RWPE2 (cell line): ENCODE data around the gene TMEM60.

Source experiments
- ATAC-seq: fragments of 200-7000 bp; cut with Tn5 transposase; 3 replicates; pipeline ENCODE4 v1.9.1; 2021; ENCODE audit warnings: low read depth
- DNase-seq: peaks from one replicate; pipeline ENCODE4 v3.0.0-alpha.2; 2020; ENCODE audit warnings: low spot score
- H3K27ac ChIP-seq: fragments of 450-650 bp; 2 replicates; pipeline ENCODE4 v1.5.1; 2017; ENCODE audit warnings: mild to moderate bottlenecking; ENCODE audit not compliant: poor library complexity, severe bottlenecking
- H3K27me3 ChIP-seq: fragments of 250-450 bp; sonication (Bioruptor Pico); 2 replicates; pipeline ENCODE4 v1.5.1; 2021; ENCODE audit warnings: mild to moderate bottlenecking, moderate library complexity; ENCODE audit not compliant: insufficient read depth, poor library complexity, severe bottlenecking
- H3K36me3 ChIP-seq: fragments of 250-450 bp; sonication (Bioruptor Pico); 2 replicates; pipeline ENCODE4 v1.5.1; 2020; ENCODE audit warnings: low read depth, mild to moderate bottlenecking, moderate library complexity
- H3K4me1 ChIP-seq: fragments of 250-450 bp; sonication (Bioruptor Pico); 2 replicates; pipeline ENCODE4 v1.5.1; 2021; ENCODE audit warnings: mild to moderate bottlenecking, moderate library complexity; ENCODE audit not compliant: insufficient read depth, poor library complexity, severe bottlenecking
- H3K4me3 ChIP-seq: fragments of 250-450 bp; sonication (Bioruptor Pico); 2 replicates; pipeline ENCODE4 v1.5.1; 2021; ENCODE audit warnings: mild to moderate bottlenecking, moderate library complexity; ENCODE audit not compliant: severe bottlenecking
- H3K9me3 ChIP-seq: fragments of 250-450 bp; sonication (Bioruptor Pico); 2 replicates; pipeline ENCODE4 v1.5.1; 2021; ENCODE audit warnings: mild to moderate bottlenecking, moderate library complexity; ENCODE audit not compliant: severe bottlenecking
- CTCF ChIP-seq: fragments of 450-650 bp; IDR thresholded peaks from one replicate; pipeline ENCODE4 v1.5.1; 2017; ENCODE audit warnings: mild to moderate bottlenecking, moderate library complexity; ENCODE audit not compliant: poor library complexity, severe bottlenecking

The TMEM60 gene, protein sequence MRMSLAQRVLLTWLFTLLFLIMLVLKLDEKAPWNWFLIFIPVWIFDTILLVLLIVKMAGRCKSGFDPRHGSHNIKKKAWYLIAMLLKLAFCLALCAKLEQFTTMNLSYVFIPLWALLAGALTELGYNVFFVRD

DNA sequence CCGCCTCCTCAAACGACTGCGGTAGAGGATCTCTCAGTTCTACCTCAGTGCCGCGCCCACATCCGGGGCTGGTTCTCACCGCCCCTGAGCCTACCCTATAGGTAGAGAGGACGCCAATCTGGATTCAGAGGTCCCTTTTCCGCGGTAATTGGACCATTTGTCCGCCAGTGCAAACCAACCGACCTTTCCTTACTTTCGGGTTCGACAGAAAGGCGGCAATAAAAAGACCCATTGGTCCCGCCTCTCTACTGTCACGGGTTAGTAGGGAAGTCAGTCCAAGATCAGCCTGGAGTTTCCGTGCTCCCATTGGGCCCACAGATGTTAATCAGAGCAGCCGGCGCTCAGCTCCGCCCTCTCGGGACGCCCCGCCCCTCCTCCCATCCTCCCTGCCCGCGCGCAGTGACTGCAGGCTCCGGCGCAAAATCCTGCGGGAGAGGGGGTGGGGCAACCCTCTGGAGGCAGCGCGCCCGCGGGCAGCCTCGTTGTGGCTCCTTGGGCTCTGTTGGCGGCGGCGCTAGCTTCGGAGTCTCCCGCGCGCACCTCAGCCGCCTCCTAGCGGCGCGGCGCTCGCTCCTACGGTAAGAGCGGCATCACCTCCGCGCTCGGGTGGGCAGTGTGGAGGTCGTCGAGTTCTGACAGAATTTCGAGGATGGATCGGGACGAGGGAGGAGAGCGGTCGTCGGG lies at the start of gene TMEM60, which contains the start of gene PHTF2:
TSS of gene TMEM60 (minus strand) at position 41 of the 684 bp plus-strand sequence. CDS start 4,061 bp downstream, outside the sequence.
TSS of gene PHTF2 (plus strand) at position 380 of the 684 bp plus-strand sequence.
- Histone ChIP-seq H3K4me3 (peak within 1 kb of the TSS; percentile 56), H3K9me3 (no peaks in the 10 kb centered on the region), H3K36me3 (peaks cover 11% of the 10 kb centered on the region; the same call in 1 of the 2 replicates), H3K27me3 (no peaks in the 10 kb centered on the region), H3K27ac (peak within 1 kb of the TSS; percentile 57), H3K4me1 (peaks cover 17% of the 10 kb centered on the region)
- TF ChIP-seq CTCF, result peak; percentile 54
- DNase-seq, result peak; percentile 97
- ATAC-seq, result peak; percentile 93

DNA sequence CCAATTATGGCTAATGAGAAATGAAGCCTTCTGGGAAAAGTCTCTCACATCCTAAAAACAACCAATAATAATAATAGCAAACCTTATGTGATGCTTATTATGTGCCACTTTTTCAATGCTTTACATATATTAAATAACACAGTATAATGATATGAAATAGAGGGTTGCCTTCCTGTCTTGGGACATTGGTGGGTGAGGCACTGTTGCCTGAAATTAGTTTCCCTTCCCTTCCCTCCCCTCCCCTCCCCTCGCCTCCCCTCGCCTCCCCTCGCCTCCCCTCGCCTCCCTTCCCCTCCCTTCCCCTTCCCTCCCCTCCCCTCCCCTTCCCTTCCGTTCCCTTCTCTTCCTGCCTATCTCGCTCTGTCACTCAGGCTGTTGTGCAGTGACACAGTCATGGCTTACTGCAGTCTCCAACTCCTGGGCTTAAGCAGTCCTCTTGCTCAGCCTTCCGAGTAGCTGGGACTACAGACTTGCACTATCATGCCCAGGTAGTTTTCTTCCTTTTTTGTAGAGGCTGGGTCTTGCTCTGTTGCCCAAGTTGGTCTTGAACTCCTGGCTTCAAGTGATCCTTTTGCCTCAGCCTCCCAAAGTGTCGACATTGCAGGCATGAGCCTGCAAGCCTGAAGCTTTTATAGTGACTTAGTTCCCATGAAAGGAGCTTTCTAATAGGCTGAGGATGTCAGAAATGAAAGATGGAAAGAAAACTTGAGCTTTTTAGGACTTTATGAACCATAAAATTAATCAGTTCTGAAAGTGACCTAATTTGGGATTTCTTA lies 48.3 kb upstream of the TMEM60 start:
- no peak for TF ChIP-seq CTCF

GRCh38 chr7:77843194-77843593 lies 45.0 kb upstream of the TMEM60 start:
- DNase-seq, result no peak
- no peak for TF ChIP-seq CTCF
- Histone ChIP-seq H3K36me3 (no peaks in the 10 kb centered on the region), H3K4me3 (no peak overlapping the region), H3K27me3 (no peaks in the 10 kb centered on the region), H3K27ac (no peak overlapping the region), H3K9me3 (no peaks in the 10 kb centered on the region), H3K4me1 (no peaks in the 10 kb centered on the region)
- no peak for ATAC-seq

More for the DNA sequence above, 48.3 kb upstream of the TMEM60 start:
- no peak overlapping the region for H3K4me3 ChIP-seq
- H3K27ac ChIP-seq, result no peak overlapping the region
- no peaks in the 10 kb centered on the region for H3K27me3 ChIP-seq
- ATAC-seq, result no peak
- no peaks in the 10 kb centered on the region for H3K36me3 ChIP-seq
- DNase-seq, result no peak
- no peaks in the 10 kb centered on the region for H3K9me3 ChIP-seq
- no peaks in the 10 kb centered on the region for H3K4me1 ChIP-seq

DNA sequence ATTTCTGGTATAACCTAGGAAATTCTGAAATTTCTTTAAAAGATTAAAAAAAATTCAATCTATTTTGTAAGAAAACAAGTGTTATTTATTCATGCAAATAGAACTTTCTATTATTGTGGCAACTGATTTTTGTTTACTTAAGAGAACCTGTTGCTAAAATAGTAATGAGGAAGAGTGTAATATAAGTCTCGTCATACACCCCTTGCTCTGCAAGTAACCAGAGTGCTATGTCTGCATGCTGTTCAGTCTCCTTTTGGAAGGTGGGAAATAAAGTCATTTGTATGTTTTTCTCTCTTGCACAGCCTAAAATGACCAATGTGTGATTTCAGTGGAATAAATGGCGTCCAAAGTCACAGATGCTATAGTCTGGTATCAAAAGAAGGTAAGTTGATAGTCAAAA lies 41.7 kb upstream of the TMEM60 start:
- Histone ChIP-seq H3K27me3 (no peaks in the 10 kb centered on the region), H3K27ac (no peak overlapping the region), H3K36me3 (no peaks in the 10 kb centered on the region), H3K9me3 (no peaks in the 10 kb centered on the region), H3K4me1 (peaks cover under 1% of the 10 kb centered on the region), H3K4me3 (no peak overlapping the region)
- no peak for ATAC-seq
- no peak for DNase-seq
- no peak for TF ChIP-seq CTCF
